Measurements from ENCODE around the gene SPIN1.
A peak's percentile ranks its signal among the peaks of the same experiment; 100 is the strongest.
"Not testable (repeated sequence)": the region's sequence is repeated elsewhere in the genome, so short reads cannot be mapped to it uniquely, and the experiment has no call there.

Gene SPIN1

GRCh38 chr9:88388203-88388885 is at the start of gene SPIN1:
TSS of gene SPIN1 (plus strand) at chr9:88388444. CDS start at chr9:88426540, 38,096 bp downstream.
- peak; percentile 80 for DNase-seq (ENCODE audit: low read depth)

GRCh38 chr9:88339317-88339716 is 48.9 kb upstream of the SPIN1 start:
- DNase-seq (ENCODE audit: low read depth), result no peak

DNA sequence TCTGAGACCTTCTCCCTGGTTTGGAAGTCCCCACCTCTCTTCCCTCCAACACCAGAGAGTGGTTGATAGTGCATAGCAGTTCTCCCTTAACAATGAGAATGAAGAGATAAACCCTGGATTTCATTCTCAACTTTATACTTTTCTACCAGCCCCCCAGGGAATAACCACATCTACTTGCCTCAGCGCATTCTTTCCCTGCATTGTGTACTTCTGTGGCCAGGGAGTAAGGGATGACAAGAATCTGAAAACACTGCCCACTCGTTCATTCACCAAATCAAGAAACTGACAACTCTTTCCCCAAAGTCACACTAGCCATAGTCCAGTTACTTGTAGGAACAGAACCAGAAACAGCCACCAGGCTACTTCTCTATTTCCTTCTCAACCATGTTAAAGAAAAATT is 46.0 kb upstream of the SPIN1 start:
- no peak for DNase-seq (ENCODE audit: low read depth)

DNA sequence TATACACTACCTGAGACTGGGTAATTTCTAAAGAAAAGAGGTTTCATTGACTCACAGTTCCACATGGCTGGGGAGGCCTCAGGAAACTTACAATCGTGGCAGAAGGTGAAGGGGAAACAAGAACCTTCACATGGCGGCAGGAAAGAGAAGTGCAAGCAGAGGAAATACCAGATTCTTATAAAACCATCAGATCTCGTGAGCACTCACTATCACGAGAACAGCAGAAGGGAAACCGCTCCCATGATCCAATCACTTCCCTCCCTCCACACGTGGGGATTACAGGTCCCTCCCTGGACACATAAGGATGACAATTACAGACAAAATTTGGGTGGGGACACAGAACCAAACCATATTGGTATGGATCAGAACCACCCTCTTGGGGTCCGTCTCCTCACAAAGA is 44.2 kb upstream of the SPIN1 start:
- DNase-seq (ENCODE audit: low read depth), result no peak

- DNase-seq (ENCODE audit: low read depth), result not testable (repeated sequence)
Measured at GRCh38 chr9:88350354-88350753, 37.9 kb upstream of the SPIN1 start.

- no peak for DNase-seq (ENCODE audit: low read depth)
Measured at GRCh38 chr9:88355166-88355565, 33.1 kb upstream of the SPIN1 start.

GRCh38 chr9:88357250-88357649 is 31.0 kb upstream of the SPIN1 start:
- DNase-seq (ENCODE audit: low read depth), result not testable (repeated sequence)

DNA sequence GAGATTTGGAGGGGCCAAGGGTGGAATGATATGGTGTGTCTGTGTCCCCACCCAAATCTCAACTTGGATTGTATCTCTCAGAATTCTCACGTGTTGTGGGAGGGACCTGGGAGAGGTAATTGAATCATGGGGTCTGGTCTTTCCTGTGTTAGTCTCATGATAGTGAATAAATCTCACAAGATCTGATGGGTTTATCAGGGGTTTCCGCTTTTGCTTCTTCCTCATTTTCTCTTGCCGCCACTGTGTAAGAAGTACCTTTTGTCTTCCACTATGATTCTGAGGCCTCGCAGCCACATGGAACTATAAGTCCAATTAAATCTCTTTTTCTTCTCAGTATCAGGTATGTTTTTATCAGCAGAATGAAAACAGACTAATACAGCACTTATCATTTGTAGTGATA is 29.5 kb upstream of the SPIN1 start:
- no peak for DNase-seq (ENCODE audit: low read depth)

DNA sequence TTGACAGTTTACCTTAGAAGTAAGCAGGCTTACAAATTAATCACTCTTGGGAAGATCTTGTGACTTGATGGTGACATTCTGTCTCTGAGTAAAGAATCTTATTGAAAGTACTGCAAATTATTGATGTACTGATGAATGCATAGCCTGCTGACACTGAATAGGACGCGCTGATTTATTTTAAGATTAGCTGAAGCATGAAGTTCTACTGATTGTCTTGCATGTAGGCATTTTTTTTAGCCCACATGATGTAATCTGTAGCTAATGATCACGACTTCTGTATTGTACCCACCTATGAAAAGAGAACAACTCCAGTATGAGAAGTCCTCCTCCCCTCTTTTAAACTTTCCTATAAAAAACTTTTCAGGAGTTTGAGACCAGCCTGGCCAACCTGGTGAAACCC is 28.3 kb upstream of the SPIN1 start:
- DNase-seq (ENCODE audit: low read depth), result no peak

DNA sequence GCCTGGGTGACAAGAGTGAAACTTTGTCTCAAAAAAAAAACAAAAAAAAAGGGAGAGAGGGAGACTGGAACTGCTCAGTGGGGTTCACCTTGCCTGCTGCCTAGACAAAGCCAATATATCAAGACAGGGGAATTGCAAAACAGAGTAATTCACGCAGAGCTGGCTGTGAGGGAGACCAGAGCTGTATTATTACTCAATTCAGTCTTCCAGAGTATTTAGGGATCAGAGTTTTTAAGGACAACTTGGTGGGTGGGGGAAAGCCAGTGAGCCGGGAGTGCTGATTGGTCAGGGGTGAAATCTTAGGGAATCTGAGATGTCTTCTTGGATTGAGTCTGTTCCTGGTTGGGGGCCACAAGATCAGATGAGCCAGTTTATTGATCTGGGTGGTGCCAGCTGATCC is 25.6 kb upstream of the SPIN1 start:
- DNase-seq (ENCODE audit: low read depth), result no peak

GRCh38 chr9:88363661-88364060 is 24.6 kb upstream of the SPIN1 start:
- no peak for DNase-seq (ENCODE audit: low read depth)

DNA sequence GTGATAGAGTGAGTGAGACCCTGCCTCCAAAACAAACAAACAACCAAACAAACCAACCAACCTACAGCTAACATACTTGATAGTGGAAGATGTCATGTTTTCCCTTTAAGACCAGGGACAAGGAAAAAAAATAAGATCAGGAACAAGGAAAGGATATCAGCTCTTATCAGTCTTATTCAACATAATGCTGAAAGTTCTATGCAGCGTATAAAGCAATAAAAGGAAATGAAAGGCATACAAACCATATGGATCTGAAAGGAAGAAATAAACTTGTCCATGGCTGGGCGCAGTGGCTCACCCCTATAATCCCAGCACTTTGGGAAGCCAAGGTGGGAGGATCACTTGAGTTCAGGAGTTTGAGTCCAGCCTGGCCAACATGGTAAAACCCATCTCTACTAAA is 23.5 kb upstream of the SPIN1 start:
- no peak for DNase-seq (ENCODE audit: low read depth)

GRCh38 chr9:88370346-88370745 is 17.9 kb upstream of the SPIN1 start:
- no peak for DNase-seq (ENCODE audit: low read depth)

GRCh38 chr9:88372103-88372654 is 16.1 kb upstream of the SPIN1 start:
- DNase-seq (ENCODE audit: low read depth), result no peak

- no peak for DNase-seq (ENCODE audit: low read depth)
Measured at GRCh38 chr9:88373045-88373444, 15.2 kb upstream of the SPIN1 start.

DNA sequence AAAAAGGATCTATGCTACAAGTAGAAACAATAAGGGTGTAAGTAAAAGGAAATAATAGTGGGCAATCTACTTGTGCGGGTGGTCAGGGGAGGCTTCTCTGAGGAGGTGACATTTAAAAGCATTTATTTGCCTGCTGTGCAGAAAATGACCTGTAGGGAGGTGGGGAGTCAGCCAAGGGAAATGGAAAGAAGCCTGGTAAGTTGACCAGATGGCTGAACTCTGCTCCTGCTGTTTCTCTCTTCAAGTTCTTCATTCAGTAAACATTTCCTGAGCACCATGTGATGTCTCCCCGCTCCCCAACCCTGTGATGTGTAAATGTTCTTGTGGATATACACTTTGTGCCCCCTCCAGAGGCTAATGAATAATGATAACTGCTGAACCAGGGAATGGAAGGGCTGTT is 9.9 kb upstream of the SPIN1 start:
- no peak for DNase-seq (ENCODE audit: low read depth)

DNA sequence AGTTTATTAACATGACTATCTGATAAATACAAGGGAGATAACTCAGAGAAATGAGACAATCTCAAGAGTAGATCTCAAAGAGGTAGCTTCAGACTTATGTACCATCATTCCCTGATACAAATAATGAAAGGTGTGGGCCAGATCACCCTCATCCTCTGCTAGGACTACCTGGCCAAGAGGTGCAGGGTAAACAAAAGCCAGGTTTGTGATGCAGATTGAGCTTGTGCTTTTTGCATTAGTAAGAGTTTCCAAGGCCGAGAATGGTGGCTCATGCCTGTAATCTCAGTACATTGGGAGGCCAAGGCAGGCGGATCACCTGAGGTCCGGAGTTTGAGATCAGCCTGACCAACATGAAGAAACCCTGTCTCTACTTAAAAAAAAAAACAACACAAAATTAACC is 8.9 kb upstream of the SPIN1 start:
- no peak for DNase-seq (ENCODE audit: low read depth)

- DNase-seq (ENCODE audit: low read depth), result no peak
Measured at GRCh38 chr9:88380118-88380517, 8.1 kb upstream of the SPIN1 start.

DNA sequence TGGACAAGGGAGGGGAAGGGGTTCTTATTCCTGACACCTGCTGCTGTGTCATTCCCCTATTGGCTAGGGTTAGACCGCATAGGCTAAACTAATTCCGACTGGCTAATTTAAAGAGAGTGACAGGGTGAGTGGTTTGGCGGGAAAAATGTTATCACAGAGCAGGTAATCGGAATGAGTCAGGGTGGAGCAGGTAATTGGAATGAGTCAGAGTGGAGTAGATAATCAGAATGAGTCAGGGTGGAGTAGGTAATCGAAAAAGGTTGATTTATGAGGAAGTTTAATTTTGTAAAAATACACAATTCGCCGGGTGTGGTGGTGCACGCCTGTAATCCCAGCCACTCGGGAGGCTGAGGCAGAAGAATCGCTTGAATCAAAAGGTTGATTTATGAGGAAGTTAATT is 6.9 kb upstream of the SPIN1 start:
- DNase-seq (ENCODE audit: low read depth), result not testable (repeated sequence)

DNA sequence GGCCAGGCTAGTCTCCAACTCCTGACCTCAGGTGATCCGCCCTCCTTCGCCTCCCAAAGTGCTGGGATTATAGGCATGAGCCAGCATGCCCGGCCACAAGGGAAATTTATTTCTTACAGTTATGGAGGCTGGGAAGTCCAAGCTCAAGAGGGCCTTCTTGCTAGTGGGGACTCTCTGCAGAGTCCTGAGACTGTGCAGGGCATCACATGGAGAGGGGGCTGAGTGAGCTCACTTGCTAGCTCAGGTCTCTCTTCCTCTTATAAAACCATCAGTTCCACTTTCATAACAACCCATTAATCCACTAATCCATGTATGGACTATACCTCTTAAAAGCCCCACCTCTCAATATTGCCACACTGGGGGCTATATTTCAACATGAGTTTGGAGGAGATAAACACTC is 5.1 kb upstream of the SPIN1 start:
- no peak for DNase-seq (ENCODE audit: low read depth)

DNA sequence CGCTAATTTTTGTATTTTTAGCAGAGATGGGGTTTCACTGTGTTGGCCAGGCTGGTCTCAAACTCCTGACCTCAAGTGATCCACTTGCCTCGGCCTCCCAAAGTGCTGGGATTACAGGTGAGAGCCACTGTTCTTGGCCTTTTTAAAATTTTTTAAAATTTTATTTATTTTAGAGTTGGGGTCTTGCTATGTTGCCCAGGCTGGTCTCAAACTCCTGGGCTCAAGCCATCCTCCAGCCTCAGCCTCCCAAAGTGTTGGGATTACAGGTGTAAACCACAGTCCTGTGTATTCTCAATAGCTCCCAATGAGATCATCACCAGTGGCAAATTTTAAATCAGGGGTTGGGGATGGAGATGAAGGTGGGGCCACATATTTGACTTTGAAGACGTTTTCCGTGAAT is 2.1 kb upstream of the SPIN1 start:
- not testable (repeated sequence) for DNase-seq (ENCODE audit: low read depth)

DNA sequence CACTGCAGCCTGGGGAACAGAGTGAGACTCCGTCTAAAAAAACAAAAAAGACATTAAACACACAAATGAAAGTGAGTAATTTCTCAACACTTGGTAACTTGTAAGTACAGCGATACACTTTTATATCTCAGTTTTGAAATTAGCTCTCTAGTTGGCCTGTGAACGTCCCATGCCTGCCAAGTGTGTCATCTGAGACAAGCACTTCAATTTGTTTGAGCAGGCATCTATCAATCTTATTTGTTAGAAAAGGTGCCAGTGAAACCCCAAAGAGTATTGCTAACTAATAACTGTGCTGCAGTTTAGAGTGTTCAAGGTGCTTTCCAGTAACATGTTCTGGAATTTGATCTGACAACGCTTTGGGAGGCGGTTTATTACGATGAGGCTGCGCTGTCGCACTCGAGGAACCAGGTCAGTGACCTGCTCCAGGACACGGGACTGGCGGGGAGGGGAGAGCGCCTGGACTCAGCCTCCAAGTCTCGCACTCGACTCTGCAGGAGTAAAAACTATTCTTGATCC is 1.1 kb upstream of the SPIN1 start:
- DNase-seq (ENCODE audit: low read depth), result no peak

DNA sequence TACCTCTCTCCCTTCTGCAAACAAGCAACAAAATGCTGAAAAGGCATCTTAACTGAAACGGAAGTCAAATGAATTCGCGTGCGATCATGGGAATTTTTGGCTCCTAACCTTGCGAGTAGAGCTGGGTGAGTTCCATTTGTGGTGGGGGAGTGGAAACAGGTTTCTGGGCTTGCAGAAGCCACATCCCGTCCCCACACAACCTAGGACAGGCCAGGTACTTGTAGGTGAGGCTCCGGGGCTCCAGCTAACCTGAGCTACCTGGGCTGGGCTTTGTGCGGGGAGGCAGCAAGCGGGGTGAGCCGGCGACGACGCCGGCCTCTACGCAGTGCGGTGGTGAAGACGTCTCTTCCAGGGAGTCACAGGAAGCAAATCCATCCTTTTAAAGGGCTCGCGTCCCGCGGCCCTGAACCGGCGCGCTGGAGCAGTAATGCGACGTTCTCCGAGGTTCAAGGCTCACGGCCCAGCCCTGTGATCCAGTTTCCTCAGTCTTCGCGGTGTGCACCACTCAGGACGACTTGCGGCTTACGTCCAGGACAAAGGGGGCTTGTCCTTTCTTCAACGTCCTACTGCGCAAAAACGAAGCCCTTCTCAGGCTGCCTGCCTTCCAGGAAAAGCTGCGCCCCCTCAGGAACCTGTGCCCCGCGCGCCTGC is 567 bp upstream of the SPIN1 start:
- DNase-seq (ENCODE audit: low read depth), result peak; percentile 12
